Liver (tissue), 9 donors: ENCODE results near the gene PEX16. TPM values are rescaled to one million over a fixed set of nuclear protein-coding genes. Genes with fewer than 3 reads are reported as not detected.

Experiments used
- DNase-seq: peaks from one replicate; pipeline ENCODE4 v3.0.0-alpha.2; 2017; ENCODE audit warnings: low spot score
- H3K27ac ChIP-seq, 2 donors: one replicate each; pipeline ENCODE4 v1.7.0; 2013; ENCODE audit warnings: inconsistent platforms in 2 of 2, low read length in 2 of 2, control low read depth in 1 of 2, low read depth in 1 of 2, mild to moderate bottlenecking in 1 of 2
- H3K27me3 ChIP-seq, 4 donors: one replicate each; pipeline versions ENCODE4 v1.6.1 to v1.7.0; 2013; ENCODE audit warnings: low read length in 3 of 4, inconsistent platforms in 1 of 4, mild to moderate bottlenecking in 1 of 4, moderate library complexity in 1 of 4; ENCODE audit not compliant: control insufficient read depth in 4 of 4, insufficient read depth in 4 of 4
- H3K36me3 ChIP-seq, 4 donors: one replicate each; pipeline versions ENCODE4 v1.6.1 to v1.7.0; 2013; ENCODE audit warnings: low read length in 3 of 4, mild to moderate bottlenecking in 3 of 4, low read depth in 1 of 4, moderate library complexity in 1 of 4; ENCODE audit not compliant: control insufficient read depth in 4 of 4, insufficient read depth in 3 of 4
- H3K4me1 ChIP-seq, 4 donors: one replicate each; pipeline versions ENCODE4 v1.6.1 to v1.7.0; 2013; ENCODE audit warnings: low read length in 3 of 4, mild to moderate bottlenecking in 3 of 4, moderate library complexity in 1 of 4; ENCODE audit not compliant: control insufficient read depth in 4 of 4, insufficient read depth in 4 of 4
- H3K4me3 ChIP-seq, 3 donors: one replicate each; pipeline versions ENCODE4 v1.6.1 to v1.7.0; 2013; ENCODE audit warnings: low read length in 3 of 3, control low read depth in 1 of 3, low read depth in 1 of 3, mild to moderate bottlenecking in 1 of 3
- H3K9ac ChIP-seq, 2 donors: one replicate each; pipeline ENCODE4 v1.7.0; 2013; ENCODE audit warnings: low read length in 2 of 2, mild to moderate bottlenecking in 2 of 2, moderate library complexity in 2 of 2, control low read depth in 1 of 2, low read depth in 1 of 2
- H3K9me3 ChIP-seq, 4 donors: one replicate each; pipeline versions ENCODE4 v1.6.1 to v1.7.0; 2013; ENCODE audit warnings: low read length in 3 of 4; ENCODE audit not compliant: control insufficient read depth in 4 of 4
- CTCF ChIP-seq: fragments of 150-350 bp; IDR thresholded peaks from 2 replicates; pipeline ENCODE4 v1.5.1; 2017; ENCODE audit warnings: improper control_type of control experiment, low read depth, low read length; ENCODE audit not compliant: missing input control
- FOXA1 ChIP-seq: IDR thresholded peaks from 2 replicates; pipeline ENCODE4 v1.6.1; 2016; ENCODE audit warnings: antibody characterized with exemption
- FOXA2 ChIP-seq: IDR thresholded peaks from 2 replicates; pipeline ENCODE4 v1.6.1; 2016; ENCODE audit warnings: antibody characterized with exemption
- HNF4A ChIP-seq, 2 donors: conservative IDR thresholded peaks; 2 replicates each; pipeline ENCODE4 v1.6.1; 2016; ENCODE audit warnings: antibody characterized with exemption in 2 of 2, mild to moderate bottlenecking in 2 of 2
- HNF4G ChIP-seq: IDR thresholded peaks from 2 replicates; pipeline ENCODE4 v1.6.1; 2016; ENCODE audit warnings: antibody characterized with exemption
- JUND ChIP-seq, 2 donors: IDR thresholded peaks; 2 replicates each; pipeline ENCODE4 v1.6.1; 2016; ENCODE audit warnings: antibody characterized with exemption in 2 of 2
- NR2F2 ChIP-seq: IDR thresholded peaks from 2 replicates; pipeline ENCODE4 v1.6.1; 2016; ENCODE audit warnings: antibody characterized with exemption
- RXRA ChIP-seq, 2 donors: IDR thresholded peaks; 2 replicates each; pipeline ENCODE4 v1.6.1; 2017 to 2018; ENCODE audit warnings: antibody characterized with exemption in 2 of 2, mild to moderate bottlenecking in 1 of 2
- TAF1 ChIP-seq: conservative IDR thresholded peaks from 2 replicates; pipeline ENCODE4 v1.6.1; 2016; ENCODE audit warnings: antibody characterized with exemption, mild to moderate bottlenecking
- ZBTB33 ChIP-seq: IDR thresholded peaks from 2 replicates; pipeline ENCODE4 v1.6.1; 2016; ENCODE audit warnings: antibody characterized with exemption
- WGBS: extraction: QIAGEN DNeasy Blood & Tissue Kit; methylation state at CpG from one replicate; pipeline ENCODE4 v1.1.7; 2013; 5-methylcytosine and 5-hydroxymethylcytosine counted together
- polyA plus RNA-seq, 2 donors: library from polyadenylated mRNA; stranded (reverse) in 1 of 2; unstranded in 1 of 2; fragments of 200-250 nt in 1 of 2; fragments of >200 nt in 1 of 2; fragmentation: Nextera tagmentation in 1 of 2; extraction: Ambion mirVana in 1 of 2; gene quantifications; one replicate each; pipeline versions ENCODE4 v1.2.1 to v1.2.3, GENCODE V29; 2013 to 2015
- total RNA-seq, 2 donors: library from RNA; depleted of rRNA; stranded (reverse); fragments of >200 nt; gene quantifications; one replicate each; pipeline ENCODE4 v1.2.3, GENCODE V29; 2014
- TF ChIP-seq, protein P1 (sequence below): IDR thresholded peaks from 2 replicates; pipeline ENCODE4 v1.6.1; 2016; ENCODE audit warnings: antibody characterized with exemption
- donor health status: healthy.
- donor health status: healthy.
- donor health status: healthy.
- donor health status: healthy.
- donor health status: healthy.

PEX16 gene
- total and polyA plus RNA-seq, 4 donors = 18.8 to 41.2 (median 29.8) TPM

DNA sequence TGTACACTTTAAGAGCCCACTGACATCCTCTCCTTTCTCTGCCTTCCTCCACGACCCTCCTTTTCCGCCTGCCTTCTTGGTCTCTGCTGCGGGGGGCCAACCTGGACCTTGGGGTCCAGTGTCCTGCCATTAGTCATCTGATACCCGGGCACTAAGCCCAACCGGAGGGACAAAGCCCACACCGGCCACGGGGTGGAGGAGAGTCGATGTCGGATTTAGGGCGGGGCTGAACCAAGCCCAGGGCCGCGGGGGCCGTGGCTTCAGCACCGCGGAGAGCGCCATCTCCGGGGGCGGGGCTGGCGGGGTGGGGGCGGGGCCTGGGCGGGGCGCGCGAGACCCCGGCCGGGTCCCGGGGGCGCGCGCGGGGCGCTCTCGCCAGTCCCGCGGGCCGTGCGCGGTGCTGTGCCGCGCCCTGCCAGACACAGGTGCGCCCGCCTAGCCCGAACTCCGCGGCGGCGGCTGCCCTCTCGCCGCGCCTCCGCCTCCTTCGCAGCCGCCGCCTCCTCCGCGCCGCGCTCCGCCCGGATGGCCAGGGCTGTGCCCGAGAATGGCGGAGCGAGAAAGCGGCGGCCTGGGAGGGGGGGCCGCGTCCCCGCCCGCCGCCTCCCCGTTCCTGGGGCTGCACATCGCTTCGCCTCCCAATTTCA is 32.3 kb downstream of the PEX16 start, which contains the start of gene MAPK8IP1 (continued):
- TF ChIP-seq ZBTB33 (no peak), RXRA (IDR thresholded peaks at IDR 0.05) (peak in 1 of 2 donors; percentile 7), FOXA2 (no peak), JUND (IDR thresholded peaks at IDR 0.05) (no peak)
- TF ChIP-seq, protein P1, sequence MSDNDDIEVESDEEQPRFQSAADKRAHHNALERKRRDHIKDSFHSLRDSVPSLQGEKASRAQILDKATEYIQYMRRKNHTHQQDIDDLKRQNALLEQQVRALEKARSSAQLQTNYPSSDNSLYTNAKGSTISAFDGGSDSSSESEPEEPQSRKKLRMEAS = no peak

GRCh38 chr11:45884596-45885185 is 33.0 kb downstream of the PEX16 start:
- H3K9ac ChIP-seq = no peak overlapping the region
- H3K4me1 ChIP-seq = peaks cover 0 to 4% (median 4%) of the 10 kb centered on the region in 4 donors
- peak overlapping the region in 1 of 3 donors; percentile 69 for H3K4me3 ChIP-seq
- H3K9me3 ChIP-seq = no peaks in the 10 kb centered on the region
- DNase-seq = no peak
- H3K36me3 ChIP-seq = peaks cover 12 to 34% (median 29%) of the 10 kb centered on the region in 4 donors
- H3K27ac ChIP-seq = no peak overlapping the region
- TF ChIP-seq CTCF = no peak
- no peak for TF ChIP-seq ZBTB33
- no peaks in the 10 kb centered on the region for H3K27me3 ChIP-seq
- WGBS = 88% methylated on average over 10 of the region's 10 CpGs

DNA sequence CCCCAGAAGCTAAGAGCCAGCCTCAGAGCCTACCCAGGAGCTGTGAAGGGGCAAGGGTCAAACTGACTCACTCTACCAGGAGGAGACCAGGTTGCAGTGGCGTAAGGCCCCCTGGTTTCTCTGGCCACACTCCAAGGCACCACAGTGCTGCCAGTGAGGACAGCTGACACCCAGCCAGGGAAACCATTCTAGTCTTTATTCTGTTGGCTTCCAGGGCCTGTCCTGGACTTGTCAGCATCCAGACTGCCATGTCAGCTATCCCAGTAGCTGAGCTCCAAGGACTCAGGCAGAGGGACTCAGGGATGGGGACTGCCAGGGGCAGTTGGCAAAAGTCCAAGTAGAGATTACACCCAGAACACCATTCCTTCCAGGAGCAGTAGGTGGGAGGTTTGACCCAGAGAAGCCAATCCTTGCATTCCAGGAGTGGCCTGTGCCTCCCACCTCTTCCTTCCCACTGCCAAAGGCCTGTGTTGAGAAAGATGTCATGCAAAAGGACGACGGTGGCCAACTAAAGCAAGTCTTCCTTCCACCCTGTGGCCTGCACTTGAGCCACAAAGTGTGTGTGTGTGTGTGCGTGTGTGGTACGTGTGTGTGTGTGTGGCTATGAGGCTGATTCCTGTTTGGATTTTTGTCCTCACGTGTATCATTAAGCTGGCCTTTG is 35.8 kb downstream of the PEX16 start:
- Histone ChIP-seq H3K4me3 (no peak overlapping the region), H3K9me3 (no peaks in the 10 kb centered on the region), H3K27ac (no peak overlapping the region), H3K4me1 (peaks cover 0 to 4% (median 4%) of the 10 kb centered on the region in 4 donors), H3K9ac (no peak overlapping the region), H3K27me3 (no peaks in the 10 kb centered on the region), H3K36me3 (peaks cover 12 to 58% (median 48%) of the 10 kb centered on the region in 4 donors)
- whole genome bisulfite sequencing = 87% methylated on average over 6 of the region's 6 CpGs
- DNase-seq = no peak
- TF ChIP-seq TAF1 = no peak
- no peak for TF ChIP-seq NR2F2
- TF ChIP-seq FOXA1 = no peak
- no peak for TF ChIP-seq HNF4A (conservative IDR thresholded peaks at IDR 0.05)
- no peak for TF ChIP-seq HNF4G
- TF ChIP-seq JUND (IDR thresholded peaks at IDR 0.05) = no peak
